Tibial artery (tissue), 4 donors: ENCODE data around the gene DCP1B.
A peak's percentile ranks its signal among the peaks of the same experiment; 100 is the strongest.

ENCODE experiments used
- DNase-seq, 2 donors: peaks; one replicate each; pipeline ENCODE4 v3.0.0-alpha.2; 2019
- H3K27ac ChIP-seq, 2 donors: fragments of 200-600 bp; sonication (generic) in 1 of 2; 1 replicate in 1 of 2; 2 replicates in 1 of 2; pipeline ENCODE4 v1.5.1; 2018 to 2019; ENCODE audit warnings: mild to moderate bottlenecking in 1 of 2
- H3K27me3 ChIP-seq, 2 donors: fragments of 200-600 bp; sonication (generic) in 1 of 2; one replicate each; pipeline versions ENCODE4 v1.5.1 to v1.6.0; 2016 to 2019
- H3K36me3 ChIP-seq, 3 donors: fragments of 200-600 bp; sonication (generic) in 2 of 3; one replicate each; pipeline ENCODE4 v1.5.1; 2016 to 2019; ENCODE audit warnings: mild to moderate bottlenecking in 2 of 3
- H3K4me1 ChIP-seq, 4 donors: fragments of 200-600 bp; sonication (generic) in 2 of 4; 1 replicate in 3 of 4; 2 replicates in 1 of 4; pipeline ENCODE4 v1.5.1; 2016 to 2019
- H3K4me3 ChIP-seq, 2 donors: fragments of 200-600 bp; sonication (generic) in 1 of 2; 1 replicate in 1 of 2; 2 replicates in 1 of 2; pipeline ENCODE4 v1.5.1; 2018 to 2019; ENCODE audit warnings: mild to moderate bottlenecking in 2 of 2
- H3K9me3 ChIP-seq, 3 donors: fragments of 200-600 bp; sonication (generic) in 1 of 3; one replicate each; pipeline ENCODE4 v1.5.1; 2016 to 2019
- CTCF ChIP-seq, 2 experiments: fragments of 200-600 bp in 1 of 2; fragments of 450-650 bp in 1 of 2; IDR thresholded peaks; one replicate each; pipeline ENCODE4 v1.5.1; 2017 to 2019; ENCODE audit warnings: antibody characterized with exemption in 2 of 2, mild to moderate bottlenecking in 1 of 2, moderate library complexity in 1 of 2
- intact Hi-C: fragments of 100-400 bp; cut with DNase I; formaldehyde crosslinking; loops from one replicate; pipeline ENCODE4 v1.15.0; 2023; ENCODE audit warnings: low total_unique reads

DCP1B gene

GRCh38 chr12:1930803-1931597 is 73.3 kb downstream of the DCP1B start:
- Histone ChIP-seq H3K9me3 (no peaks in the 10 kb centered on the region), H3K27ac (peak overlapping the region in 1 of 2 donors; percentile 40), H3K4me1 (peaks cover 4 to 78% (median 46%) of the 10 kb centered on the region in 4 donors), H3K4me3 (no peak overlapping the region), H3K36me3 (no peaks in the 10 kb centered on the region), H3K27me3 (no peaks in the 10 kb centered on the region)
- no peak for TF ChIP-seq CTCF (IDR thresholded peaks at IDR 0.05)
- peak in 1 of 2 donors; percentile 60 for DNase-seq
- intact Hi-C loops = no loop called here

GRCh38 chr12:1929985-1930802 is 74.1 kb downstream of the DCP1B start:
- no peak overlapping the region for H3K4me3 ChIP-seq
- no peaks in the 10 kb centered on the region for H3K9me3 ChIP-seq
- peak in 1 of 2 donors; percentile 50 for DNase-seq
- no peak for TF ChIP-seq CTCF (IDR thresholded peaks at IDR 0.05)
- H3K27ac ChIP-seq = no peak overlapping the region
- H3K36me3 ChIP-seq = no peaks in the 10 kb centered on the region
- H3K27me3 ChIP-seq = no peaks in the 10 kb centered on the region
- peaks cover 4 to 78% (median 46%) of the 10 kb centered on the region in 4 donors for H3K4me1 ChIP-seq
- intact Hi-C loops = no loop called here

GRCh38 chr12:1929241-1929984 is 74.8 kb downstream of the DCP1B start:
- H3K4me1 ChIP-seq = peaks cover 4 to 79% (median 50%) of the 10 kb centered on the region in 4 donors
- no peak for TF ChIP-seq CTCF (IDR thresholded peaks at IDR 0.05)
- peak in 1 of 2 donors; percentile 44 for DNase-seq

GRCh38 chr12:1928439-1929121 is 75.7 kb downstream of the DCP1B start:
- DNase-seq = peak in 1 of 2 donors; percentile 64
- TF ChIP-seq CTCF (IDR thresholded peaks at IDR 0.05) = no peak
- no peaks in the 10 kb centered on the region for H3K27me3 ChIP-seq
- H3K27ac ChIP-seq = peak overlapping the region; percentile 42 to 50
- intact Hi-C loops = no loop called here
- H3K9me3 ChIP-seq = no peaks in the 10 kb centered on the region
- H3K36me3 ChIP-seq = no peaks in the 10 kb centered on the region
- H3K4me3 ChIP-seq = no peak overlapping the region
- peaks cover 4 to 72% (median 45%) of the 10 kb centered on the region in 4 donors for H3K4me1 ChIP-seq

More at GRCh38 chr12:1929241-1929984, 74.8 kb downstream of the DCP1B start:
- intact Hi-C loops = no loop called here
- Histone ChIP-seq H3K27me3 (no peaks in the 10 kb centered on the region), H3K36me3 (no peaks in the 10 kb centered on the region), H3K4me3 (no peak overlapping the region), H3K9me3 (no peaks in the 10 kb centered on the region), H3K27ac (peak overlapping the region in 1 of 2 donors; percentile 42)
